GM10266 (cell line): ENCODE results near the gene ZFP36.
A peak's percentile ranks its signal among the peaks of the same experiment; 100 is the strongest.

Source experiments
- DNase-seq: peaks from one replicate; pipeline ENCODE4 v3.0.0; 2012; ENCODE audit errors: extremely low spot score
- TF ChIP-seq, protein P1 (sequence below): IDR thresholded peaks from 2 replicates; pipeline ENCODE4 v1.5.1; 2012; ENCODE audit warnings: mild to moderate bottlenecking, low read depth; ENCODE audit not compliant: control insufficient read depth, insufficient read depth; ENCODE audit errors: missing control alignments

The ZFP36 gene

GRCh38 chr19:39409208-39410016 is 2.8 kb downstream of the ZFP36 start:
- peak; percentile 72 for DNase-seq
- TF ChIP-seq, protein P1, sequence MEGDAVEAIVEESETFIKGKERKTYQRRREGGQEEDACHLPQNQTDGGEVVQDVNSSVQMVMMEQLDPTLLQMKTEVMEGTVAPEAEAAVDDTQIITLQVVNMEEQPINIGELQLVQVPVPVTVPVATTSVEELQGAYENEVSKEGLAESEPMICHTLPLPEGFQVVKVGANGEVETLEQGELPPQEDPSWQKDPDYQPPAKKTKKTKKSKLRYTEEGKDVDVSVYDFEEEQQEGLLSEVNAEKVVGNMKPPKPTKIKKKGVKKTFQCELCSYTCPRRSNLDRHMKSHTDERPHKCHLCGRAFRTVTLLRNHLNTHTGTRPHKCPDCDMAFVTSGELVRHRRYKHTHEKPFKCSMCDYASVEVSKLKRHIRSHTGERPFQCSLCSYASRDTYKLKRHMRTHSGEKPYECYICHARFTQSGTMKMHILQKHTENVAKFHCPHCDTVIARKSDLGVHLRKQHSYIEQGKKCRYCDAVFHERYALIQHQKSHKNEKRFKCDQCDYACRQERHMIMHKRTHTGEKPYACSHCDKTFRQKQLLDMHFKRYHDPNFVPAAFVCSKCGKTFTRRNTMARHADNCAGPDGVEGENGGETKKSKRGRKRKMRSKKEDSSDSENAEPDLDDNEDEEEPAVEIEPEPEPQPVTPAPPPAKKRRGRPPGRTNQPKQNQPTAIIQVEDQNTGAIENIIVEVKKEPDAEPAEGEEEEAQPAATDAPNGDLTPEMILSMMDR: no peak

DNA sequence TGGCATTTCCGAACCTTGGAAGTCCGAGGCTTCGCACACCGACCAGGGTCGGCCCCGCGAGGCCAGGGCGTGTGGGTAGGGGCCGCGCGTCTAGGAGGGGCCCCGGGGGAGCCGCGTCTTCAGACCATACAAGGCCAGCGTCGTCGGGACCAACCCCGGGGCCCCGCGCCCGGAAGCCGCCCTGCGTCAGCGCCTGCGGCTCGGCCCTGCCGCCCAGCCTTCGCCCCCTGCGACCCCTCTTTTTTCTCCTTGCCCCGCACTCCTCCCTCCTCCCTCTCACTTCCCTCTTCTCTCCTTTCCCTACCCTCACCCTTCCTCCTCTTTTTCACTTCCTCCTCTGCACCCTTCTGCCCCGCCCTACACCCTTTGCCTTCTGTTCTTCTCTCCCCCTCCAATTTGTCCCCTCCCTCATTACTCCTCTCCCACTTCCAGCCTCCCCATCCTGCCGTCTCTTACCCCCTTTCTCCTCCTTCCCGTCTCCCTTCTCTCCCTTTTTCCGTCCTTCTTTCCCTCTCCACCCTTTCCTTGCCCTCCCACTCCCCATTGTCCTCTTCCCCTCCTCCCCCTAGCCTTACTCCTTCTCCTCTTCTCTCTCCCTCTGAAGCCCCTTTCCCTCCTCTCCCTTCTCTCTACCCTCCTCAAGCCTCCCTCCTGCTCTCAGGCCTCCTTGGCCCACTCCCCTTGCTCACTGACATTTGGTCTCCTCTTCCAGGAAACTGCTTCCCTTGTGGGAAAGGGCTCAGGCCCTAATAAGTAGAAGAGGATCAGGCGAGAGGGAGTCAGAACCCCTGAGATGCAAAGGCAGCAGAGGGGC is 3.6 kb downstream of the ZFP36 start:
- TF ChIP-seq, protein P1: no peak
- DNase-seq: peak; percentile 82

- TF ChIP-seq, protein P1: no peak
- no peak for DNase-seq
These were observed 4.1 kb downstream of the ZFP36 start for GRCh38 chr19:39410831-39411080.

GRCh38 chr19:39411081-39411831 is 4.6 kb downstream of the ZFP36 start:
- TF ChIP-seq, protein P1: no peak
- DNase-seq: no peak

GRCh38 chr19:39411832-39412099 is 5.1 kb downstream of the ZFP36 start:
- peak; percentile 81 for DNase-seq
- TF ChIP-seq, protein P1: peak; percentile 89

DNA sequence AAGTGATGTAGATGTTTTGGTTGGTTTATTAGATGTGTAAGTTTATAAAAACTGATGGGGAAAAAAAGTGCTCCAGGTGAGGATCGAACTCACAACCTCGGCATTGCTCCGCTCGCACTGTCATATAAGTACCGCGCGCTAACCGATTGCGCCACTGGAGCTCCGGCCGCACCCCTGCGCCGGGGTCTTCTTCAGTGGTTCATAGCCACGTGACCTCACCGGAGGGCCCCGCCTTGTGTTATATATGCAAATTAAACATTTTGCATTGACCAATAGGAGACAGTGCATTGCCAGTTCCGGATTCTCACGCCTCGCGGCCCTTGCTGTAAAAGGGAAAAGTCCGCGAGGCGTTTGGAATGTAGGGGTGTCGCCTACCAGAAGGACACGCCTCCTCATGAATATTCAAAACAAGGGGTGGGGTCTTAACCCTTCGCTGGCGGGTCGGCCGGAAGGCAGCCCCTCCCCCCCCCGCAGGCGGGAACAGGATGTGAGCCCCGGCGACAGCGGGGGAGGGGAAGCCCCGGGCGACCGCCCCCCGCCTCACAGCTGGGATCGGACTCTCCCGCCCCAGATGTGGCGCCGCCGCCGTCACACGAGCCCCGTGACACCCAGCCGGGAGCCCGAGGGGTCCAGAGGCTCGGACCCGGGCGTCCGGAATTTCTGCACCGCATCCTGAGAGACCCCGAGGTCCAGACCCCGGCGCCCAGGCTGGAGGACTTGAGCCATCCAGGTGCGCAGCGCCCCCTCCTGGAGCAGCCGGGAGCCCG is 5.6 kb downstream of the ZFP36 start, which contains the start of gene PLEKHG2:
Gene PLEKHG2 (plus strand): TSS at position 570 of the 767 bp plus-strand sequence. CDS start 1,418 bp downstream, outside the sequence.
- DNase-seq: peak; percentile 99
- TF ChIP-seq, protein P1: peak; percentile 85
